Panc1 (cell line): ENCODE data around the gene HS3ST6.

Experiments
- CTCF ChIP-seq: fragments of 450-650 bp; IDR thresholded peaks from 2 replicates; pipeline ENCODE4 v1.5.1; 2017; ENCODE audit warnings: mild to moderate bottlenecking
- REST ChIP-seq, 2 experiments: IDR thresholded peaks; 2 replicates each; pipeline ENCODE4 v1.6.1; 2011 to 2012; ENCODE audit warnings: low read depth in 2 of 2, control low read depth in 1 of 2, low read length in 1 of 2, mild to moderate bottlenecking in 1 of 2, moderate library complexity in 1 of 2; ENCODE audit not compliant: insufficient read depth in 1 of 2
- TCF7L2 ChIP-seq: IDR thresholded peaks from 2 replicates; pipeline ENCODE4 v1.6.1; 2011; ENCODE audit warnings: mild to moderate bottlenecking, low read depth, low read length, inconsistent platforms

DNA sequence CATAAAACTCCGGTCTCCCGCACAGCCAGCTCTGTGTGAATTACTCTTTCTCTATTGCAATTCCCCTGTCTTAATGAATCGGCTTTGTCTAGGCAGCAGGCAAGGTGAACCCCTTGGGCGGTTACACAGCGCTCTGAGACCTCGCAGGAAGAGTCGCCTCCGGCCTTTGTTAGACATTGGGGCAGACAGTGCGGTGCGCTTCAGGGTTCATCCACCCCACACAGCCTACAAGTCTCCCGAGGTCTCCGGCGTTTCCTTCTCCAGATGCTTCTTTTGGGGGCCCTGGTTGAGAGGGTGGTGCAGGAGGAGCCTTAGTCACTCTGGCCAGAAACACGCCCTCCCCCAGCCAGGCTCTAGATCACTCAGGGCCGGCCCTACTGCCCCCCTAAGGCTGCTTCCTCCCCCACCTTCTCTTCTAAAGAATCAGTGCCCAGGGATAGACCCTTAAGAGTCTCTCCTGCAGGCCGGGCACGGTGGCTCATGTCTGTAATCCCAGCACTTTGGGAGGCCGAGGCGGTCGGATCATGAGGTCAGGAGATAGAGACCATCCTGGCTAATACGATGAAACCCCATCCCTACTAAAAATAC, 26.5 kb upstream of the HS3ST6 start:
- TF ChIP-seq REST (IDR thresholded peaks at IDR 0.05; ENCODE audit: insufficient read depth in 1 of 2, low read depth in 2 of 2, low read length in 1 of 2) (no peak), CTCF (no peak), TCF7L2 (no peak)
